ENCODE data around the gene IL11.
A peak's percentile ranks its signal among the peaks of the same experiment; 100 is the strongest.

Gene IL11

GRCh38 chr19:55390461-55390880, 20.2 kb upstream of the IL11 start:
- DNase-seq = no peak

GRCh38 chr19:55389386-55390317, 19.4 kb upstream of the IL11 start:
- DNase-seq = no peak

GRCh38 chr19:55387736-55388497, 17.7 kb upstream of the IL11 start:
- DNase-seq = no peak

GRCh38 chr19:55386493-55386971, 16.3 kb upstream of the IL11 start:
- no peak for DNase-seq

- DNase-seq = peak; percentile 97 to 98
Measured at GRCh38 chr19:55385724-55386492, 15.6 kb upstream of the IL11 start, which contains the start of gene RPL28. RPL28 (plus strand) TSS chr19:55385932; CDS start chr19:55386358, 426 bp downstream.

GRCh38 chr19:55384920-55385723, 14.9 kb upstream of the IL11 start:
- DNase-seq = peak; percentile 94 to 96

GRCh38 chr19:55384131-55384919, 14.1 kb upstream of the IL11 start, which contains the start of gene TMEM238:
TMEM238 (minus strand) TSS chr19:55384292; CDS start chr19:55384259, 33 bp downstream.
- DNase-seq = peak; percentile 51 to 56

- peak; percentile 57 to 63 for DNase-seq
Measured at GRCh38 chr19:55383279-55384130, 13.2 kb upstream of the IL11 start.

- no peak for DNase-seq
Measured at GRCh38 chr19:55382522-55383054, 12.3 kb upstream of the IL11 start.

- no peak for DNase-seq
Measured at GRCh38 chr19:55382013-55382412, 11.8 kb upstream of the IL11 start.

- DNase-seq = no peak
Measured at GRCh38 chr19:55379174-55379573, 8.9 kb upstream of the IL11 start.

- no peak for DNase-seq
Measured at GRCh38 chr19:55377356-55378131, 7.3 kb upstream of the IL11 start.

- DNase-seq = no peak
Measured at GRCh38 chr19:55376241-55376933, 6.1 kb upstream of the IL11 start, which contains the start of gene TMEM190. TMEM190 (plus strand) TSS chr19:55376826; CDS start chr19:55376854, 28 bp downstream.

- no peak for DNase-seq
Measured at GRCh38 chr19:55373993-55374757, 3.9 kb upstream of the IL11 start.

GRCh38 chr19:55373306-55373992, 3.2 kb upstream of the IL11 start:
- no peak for DNase-seq

- no peak for DNase-seq
Measured at GRCh38 chr19:55372316-55373081, 2.2 kb upstream of the IL11 start.

All from activated CD4-positive, alpha-beta T cell treated with anti-CD3 and anti-CD28 coated beads, Interleukin-2, amount 50 U/mL, for 48 hours (primary cell).